Loucy (cell line): ENCODE data around the gene ACTN1.

Source experiments
- H2AFZ ChIP-seq: fragments of 200-600 bp; sonication (generic); 2 replicates; pipeline ENCODE4 v1.6.0; 2016; ENCODE audit warnings: antibody characterized with exemption, mild to moderate bottlenecking, low read length, moderate library complexity
- H3F3A ChIP-seq: fragments of 200-600 bp; 2 replicates; pipeline ENCODE4 v1.6.0; 2016; ENCODE audit warnings: antibody characterized with exemption, low read depth, mild to moderate bottlenecking
- H3K27me3 ChIP-seq: fragments of 200-600 bp; sonication (generic); 2 replicates; pipeline ENCODE4 v1.6.1; 2014; ENCODE audit warnings: low read length, mild to moderate bottlenecking; ENCODE audit not compliant: insufficient read depth, poor library complexity, severe bottlenecking
- H3K36me3 ChIP-seq: fragments of 200-600 bp; sonication (generic); 2 replicates; pipeline ENCODE4 v1.6.1; 2016; ENCODE audit warnings: low read length; ENCODE audit not compliant: insufficient read depth
- H3K4me1 ChIP-seq: fragments of 200-600 bp; sonication (generic); 2 replicates; pipeline ENCODE4 v1.5.1; 2014; ENCODE audit warnings: low read length, mild to moderate bottlenecking; ENCODE audit not compliant: insufficient read depth, poor library complexity, severe bottlenecking
- H3K4me2 ChIP-seq: fragments of 200-600 bp; sonication (generic); 2 replicates; pipeline ENCODE4 v1.6.0; 2014; ENCODE audit warnings: antibody characterized with exemption, low read length, low read depth, mild to moderate bottlenecking; ENCODE audit not compliant: poor library complexity, severe bottlenecking
- H3K4me3 ChIP-seq: fragments of 200-600 bp; sonication (generic); 2 replicates; pipeline ENCODE4 v1.5.1; 2014; ENCODE audit warnings: low read length, mild to moderate bottlenecking, mixed read lengths; ENCODE audit not compliant: poor library complexity, severe bottlenecking
- H3K79me2 ChIP-seq: fragments of 200-600 bp; sonication (generic); 2 replicates; pipeline ENCODE4 v1.6.1; 2014; ENCODE audit warnings: low read length; ENCODE audit not compliant: insufficient read depth
- H3K9ac ChIP-seq: fragments of 200-600 bp; sonication (generic); 2 replicates; pipeline ENCODE4 v1.6.0; 2014; ENCODE audit warnings: mild to moderate bottlenecking, low read depth, low read length, moderate library complexity; ENCODE audit not compliant: poor library complexity, severe bottlenecking
- H3K9me2 ChIP-seq: fragments of 200-600 bp; sonication (generic); replicated peaks from 2 replicates; pipeline ENCODE4 v1.6.1; 2016; ENCODE audit warnings: low read depth, low read length, mixed read lengths
- H3K9me3 ChIP-seq: fragments of 200-600 bp; sonication (generic); 2 replicates; pipeline ENCODE4 v1.6.1; 2014; ENCODE audit warnings: mild to moderate bottlenecking, antibody characterized with exemption, low read length, low read depth; ENCODE audit not compliant: insufficient read depth
- H4K20me1 ChIP-seq: fragments of 200-600 bp; sonication (generic); 2 replicates; pipeline ENCODE4 v1.6.0; 2014; ENCODE audit warnings: antibody characterized with exemption, low read length, mild to moderate bottlenecking; ENCODE audit not compliant: insufficient read depth, poor library complexity, severe bottlenecking
- EZH2phosphoT487 ChIP-seq: fragments of 200-600 bp; IDR thresholded peaks from 2 replicates; pipeline ENCODE4 v1.6.1; 2018; ENCODE audit warnings: antibody characterized with exemption, mild to moderate bottlenecking, moderate library complexity, borderline replicate concordance
- TF ChIP-seq, protein P1 (sequence below): fragments of 200-600 bp; sonication (generic); conservative IDR thresholded peaks from 2 replicates; pipeline ENCODE4 v1.5.1; 2014; ENCODE audit warnings: mild to moderate bottlenecking, antibody characterized with exemption, low read length

ACTN1 gene

DNA sequence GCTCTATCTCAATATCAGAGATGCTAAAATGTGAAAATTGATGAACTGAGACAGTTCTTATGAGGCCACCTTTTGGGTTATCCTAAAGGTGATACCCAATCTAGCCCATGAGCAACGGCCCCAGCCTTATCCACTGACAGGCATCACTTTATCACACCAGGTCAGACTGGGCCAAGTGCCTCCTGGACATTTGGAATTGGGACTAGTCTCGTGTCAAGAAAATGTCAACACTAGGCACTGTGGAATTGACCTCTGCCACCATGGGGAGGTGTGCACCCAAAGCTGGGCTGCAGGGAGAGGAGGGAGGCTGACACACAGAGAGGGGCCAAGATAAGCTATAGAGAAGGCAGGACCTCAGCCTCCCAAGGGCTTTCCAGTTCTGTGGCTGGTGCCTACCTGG, 107.7 kb downstream of the ACTN1 start:
- H3K9ac ChIP-seq: no peak overlapping the region
- H4K20me1 ChIP-seq: no peaks in the 10 kb centered on the region
- no peak overlapping the region for H2AFZ ChIP-seq
- no peaks in the 10 kb centered on the region for H3K9me2 ChIP-seq
- H3K4me1 ChIP-seq: no peaks in the 10 kb centered on the region
- H3K9me3 ChIP-seq: no peaks in the 10 kb centered on the region
- peaks cover 39% of the 10 kb centered on the region; the same call in 1 of the 2 replicates for H3K36me3 ChIP-seq
- no peak overlapping the region for H3K4me2 ChIP-seq
- no peaks in the 10 kb centered on the region for H3K79me2 ChIP-seq
- no peaks in the 10 kb centered on the region for H3F3A ChIP-seq
- no peak for TF ChIP-seq EZH2phosphoT487
- TF ChIP-seq, protein P1, sequence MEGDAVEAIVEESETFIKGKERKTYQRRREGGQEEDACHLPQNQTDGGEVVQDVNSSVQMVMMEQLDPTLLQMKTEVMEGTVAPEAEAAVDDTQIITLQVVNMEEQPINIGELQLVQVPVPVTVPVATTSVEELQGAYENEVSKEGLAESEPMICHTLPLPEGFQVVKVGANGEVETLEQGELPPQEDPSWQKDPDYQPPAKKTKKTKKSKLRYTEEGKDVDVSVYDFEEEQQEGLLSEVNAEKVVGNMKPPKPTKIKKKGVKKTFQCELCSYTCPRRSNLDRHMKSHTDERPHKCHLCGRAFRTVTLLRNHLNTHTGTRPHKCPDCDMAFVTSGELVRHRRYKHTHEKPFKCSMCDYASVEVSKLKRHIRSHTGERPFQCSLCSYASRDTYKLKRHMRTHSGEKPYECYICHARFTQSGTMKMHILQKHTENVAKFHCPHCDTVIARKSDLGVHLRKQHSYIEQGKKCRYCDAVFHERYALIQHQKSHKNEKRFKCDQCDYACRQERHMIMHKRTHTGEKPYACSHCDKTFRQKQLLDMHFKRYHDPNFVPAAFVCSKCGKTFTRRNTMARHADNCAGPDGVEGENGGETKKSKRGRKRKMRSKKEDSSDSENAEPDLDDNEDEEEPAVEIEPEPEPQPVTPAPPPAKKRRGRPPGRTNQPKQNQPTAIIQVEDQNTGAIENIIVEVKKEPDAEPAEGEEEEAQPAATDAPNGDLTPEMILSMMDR: no peak
- no peak overlapping the region for H3K4me3 ChIP-seq
- H3K27me3 ChIP-seq: no peaks in the 10 kb centered on the region

- no peak for TF ChIP-seq EZH2phosphoT487
- TF ChIP-seq, protein P1: no peak
- Histone ChIP-seq H3K4me2 (no peak overlapping the region), H3K9me2 (no peaks in the 10 kb centered on the region), H3K9me3 (peaks cover 4% of the 10 kb centered on the region; the same call in 1 of the 2 replicates), H3K27me3 (no peaks in the 10 kb centered on the region), H4K20me1 (no peaks in the 10 kb centered on the region), H3F3A (no peaks in the 10 kb centered on the region), H3K9ac (no peak overlapping the region), H3K79me2 (no peaks in the 10 kb centered on the region), H3K36me3 (peaks cover 4% of the 10 kb centered on the region; the same call in 1 of the 2 replicates), H3K4me3 (no peak overlapping the region), H2AFZ (no peak overlapping the region), H3K4me1 (no peaks in the 10 kb centered on the region)
Measured at GRCh38 chr14:68866991-68867533, 112.0 kb downstream of the ACTN1 start.

DNA sequence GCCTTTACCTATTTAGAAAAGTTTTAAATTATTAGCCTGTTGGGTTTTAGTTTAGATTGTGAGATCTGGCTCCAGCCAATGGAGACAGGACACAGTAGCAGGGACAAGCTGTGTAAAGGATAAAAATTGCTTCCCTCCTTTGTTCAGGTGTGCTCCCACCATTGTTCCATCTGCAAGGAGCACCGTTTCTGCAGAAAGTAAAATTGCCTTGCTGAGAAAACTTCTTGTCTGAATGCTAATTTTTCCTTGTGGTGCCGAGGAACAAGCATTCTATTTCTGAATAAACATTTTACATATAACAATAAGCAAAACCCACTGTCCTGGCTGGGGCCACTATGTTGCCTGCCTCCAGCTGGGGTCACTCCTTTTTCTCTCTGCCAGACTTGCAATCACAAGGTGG, 113.6 kb downstream of the ACTN1 start:
- H3K4me3 ChIP-seq: no peak overlapping the region
- H3K4me1 ChIP-seq: no peaks in the 10 kb centered on the region
- H3K79me2 ChIP-seq: no peaks in the 10 kb centered on the region
- no peak overlapping the region for H2AFZ ChIP-seq
- no peaks in the 10 kb centered on the region for H3K9me2 ChIP-seq
- no peak overlapping the region for H3K9ac ChIP-seq
- H3K27me3 ChIP-seq: no peaks in the 10 kb centered on the region
- H3K9me3 ChIP-seq: peaks cover 4% of the 10 kb centered on the region; the same call in 1 of the 2 replicates
- no peaks in the 10 kb centered on the region for H3F3A ChIP-seq
- TF ChIP-seq, protein P1: no peak
- no peak for TF ChIP-seq EZH2phosphoT487
- H3K4me2 ChIP-seq: no peak overlapping the region
- no peaks in the 10 kb centered on the region for H4K20me1 ChIP-seq
- no peaks in the 10 kb centered on the region for H3K36me3 ChIP-seq
